Hepatocyte (in vitro differentiated cells): ENCODE data around the gene BABAM1. TPM values are rescaled to one million over a fixed set of nuclear protein-coding genes. Genes with fewer than 3 reads are reported as not detected.
A peak's percentile ranks its signal among the peaks of the same experiment; 100 is the strongest.

ENCODE experiments used
- DNase-seq: peaks from one replicate; pipeline ENCODE4 v3.0.0-alpha.2; 2016; ENCODE audit warnings: low spot score
- H2AFZ ChIP-seq: fragments of 200-600 bp; sonication (generic); 2 replicates; pipeline ENCODE4 v1.6.0; 2016; ENCODE audit warnings: antibody characterized with exemption, mild to moderate bottlenecking
- H3K27ac ChIP-seq: fragments of 200-600 bp; sonication (generic); 2 replicates; pipeline ENCODE4 v1.5.1; 2016; ENCODE audit warnings: mild to moderate bottlenecking
- H3K27me3 ChIP-seq: fragments of 200-600 bp; sonication (generic); 2 replicates; pipeline ENCODE4 v1.6.1; 2016
- H3K36me3 ChIP-seq: fragments of 200-600 bp; sonication (generic); replicated peaks from 2 replicates; pipeline ENCODE4 v1.5.1; 2016; ENCODE audit warnings: low read depth; ENCODE audit not compliant: insufficient read depth
- H3K4me1 ChIP-seq: fragments of 200-600 bp; sonication (generic); 2 replicates; pipeline ENCODE4 v1.5.1; 2016; ENCODE audit warnings: mild to moderate bottlenecking, moderate library complexity; ENCODE audit not compliant: insufficient read depth
- H3K4me2 ChIP-seq: fragments of 200-600 bp; sonication (generic); 2 replicates; pipeline ENCODE4 v1.6.0; 2016
- H3K4me3 ChIP-seq: fragments of 200-600 bp; sonication (generic); 2 replicates; pipeline ENCODE4 v1.5.1; 2016; ENCODE audit warnings: mild to moderate bottlenecking
- H3K79me2 ChIP-seq: fragments of 200-600 bp; sonication (generic); 2 replicates; pipeline ENCODE4 v1.6.0; 2017; ENCODE audit warnings: mild to moderate bottlenecking
- H3K9me2 ChIP-seq: fragments of 200-600 bp; sonication (generic); replicated peaks from 2 replicates; pipeline ENCODE4 v1.6.0; 2017; ENCODE audit warnings: mild to moderate bottlenecking; ENCODE audit not compliant: insufficient read depth
- H3K9me3 ChIP-seq: fragments of 200-600 bp; sonication (generic); 2 replicates; pipeline ENCODE4 v1.5.1; 2016; ENCODE audit warnings: low read depth, mild to moderate bottlenecking
- H4K20me1 ChIP-seq: fragments of 200-600 bp; sonication (generic); 2 replicates; pipeline ENCODE4 v1.6.0; 2016; ENCODE audit warnings: mild to moderate bottlenecking; ENCODE audit not compliant: insufficient read depth, poor library complexity, severe bottlenecking
- CTCF ChIP-seq: fragments of 200-600 bp; sonication (generic); IDR thresholded peaks from 2 replicates; pipeline ENCODE4 v1.5.1; 2016; ENCODE audit warnings: antibody characterized with exemption, mild to moderate bottlenecking; ENCODE audit not compliant: poor library complexity
- EZH2 ChIP-seq: fragments of 200-600 bp; sonication (generic); IDR thresholded peaks from 2 replicates; pipeline ENCODE4 v1.6.1; 2016; ENCODE audit warnings: antibody characterized with exemption, mild to moderate bottlenecking, borderline replicate concordance
- EZH2phosphoT487 ChIP-seq: fragments of 200-600 bp; sonication (generic); IDR thresholded peaks from one replicate; pipeline ENCODE4 v1.6.1; 2018; ENCODE audit warnings: antibody characterized with exemption, mild to moderate bottlenecking, low read depth, moderate library complexity; ENCODE audit not compliant: unreplicated experiment, severe bottlenecking
- WGBS: methylation state at CpG from one replicate; pipeline ENCODE4 v1.1.6; 2016; ENCODE audit warnings: low lambda C conversion rate; ENCODE audit errors: missing lambda C conversion rate; 5-methylcytosine and 5-hydroxymethylcytosine counted together
- polyA plus RNA-seq: library from polyadenylated mRNA; unstranded; fragments of >200 nt; fragmentation: Nextera tagmentation; extraction: Ambion mirVana; gene quantifications from 2 replicates; pipeline ENCODE4 v1.2.1, GENCODE V29; 2016
- total RNA-seq: library from RNA; depleted of rRNA; stranded (reverse); fragments of >200 nt; gene quantifications from 2 replicates; pipeline ENCODE4 v1.2.3, GENCODE V29; 2014

Gene BABAM1
- total and polyA plus RNA-seq, 2 experiments from 2014 or later: 63.8 to 94.1 TPM

- no peak for TF ChIP-seq CTCF
- no peak for TF ChIP-seq EZH2
- TF ChIP-seq EZH2phosphoT487: no peak
- Histone ChIP-seq H4K20me1 (peaks cover 14% of the 10 kb centered on the region), H3K36me3 (no peaks in the 10 kb centered on the region), H3K4me3 (no peak overlapping the region), H3K9me3 (no peaks in the 10 kb centered on the region), H3K4me1 (peaks cover 12% of the 10 kb centered on the region), H3K79me2 (peaks cover 30% of the 10 kb centered on the region), H3K27ac (no peak overlapping the region), H3K9me2 (no peaks in the 10 kb centered on the region), H2AFZ (no peak overlapping the region), H3K4me2 (no peak overlapping the region), H3K27me3 (no peaks in the 10 kb centered on the region)
- 97% methylated on average over 3 of the region's 3 CpGs for WGBS
- DNase-seq: peak; percentile 7
Measured at GRCh38 chr19:17229890-17230289, 37.4 kb upstream of the BABAM1 start.

GRCh38 chr19:17232258-17232657, 35.0 kb upstream of the BABAM1 start:
- H3K4me2 ChIP-seq: no peak overlapping the region
- no peaks in the 10 kb centered on the region for H3K9me3 ChIP-seq
- WGBS: 97% methylated on average over 24 of the region's 25 CpGs
- H3K4me3 ChIP-seq: no peak overlapping the region
- TF ChIP-seq EZH2 (no peak), CTCF (no peak), EZH2phosphoT487 (no peak)
- H3K27ac ChIP-seq: no peak overlapping the region
- no peaks in the 10 kb centered on the region for H3K36me3 ChIP-seq
- H4K20me1 ChIP-seq: peaks cover 27% of the 10 kb centered on the region
- no peak for DNase-seq
- H3K9me2 ChIP-seq: no peaks in the 10 kb centered on the region
- H2AFZ ChIP-seq: no peak overlapping the region
- peaks cover 27% of the 10 kb centered on the region for H3K4me1 ChIP-seq
- H3K79me2 ChIP-seq: peaks cover 37% of the 10 kb centered on the region
- no peaks in the 10 kb centered on the region for H3K27me3 ChIP-seq

GRCh38 chr19:17234911-17235299, 32.3 kb upstream of the BABAM1 start:
- Histone ChIP-seq H3K27ac (peak overlapping the region; percentile 53), H4K20me1 (peaks cover 27% of the 10 kb centered on the region), H3K4me3 (no peak overlapping the region), H3K4me1 (peaks cover 29% of the 10 kb centered on the region), H3K79me2 (peaks cover 61% of the 10 kb centered on the region), H3K9me2 (no peaks in the 10 kb centered on the region), H3K9me3 (no peaks in the 10 kb centered on the region), H2AFZ (no peak overlapping the region), H3K27me3 (no peaks in the 10 kb centered on the region), H3K36me3 (no peaks in the 10 kb centered on the region), H3K4me2 (peak overlapping the region; percentile 89)
- TF ChIP-seq EZH2 (no peak), EZH2phosphoT487 (no peak), CTCF (no peak)
- DNase-seq: no peak
- 54% methylated on average over 11 of the region's 11 CpGs for WGBS

- peak overlapping the region; percentile 53 for H3K27ac ChIP-seq
- H3K9me3 ChIP-seq: no peaks in the 10 kb centered on the region
- H3K9me2 ChIP-seq: no peaks in the 10 kb centered on the region
- H3K4me2 ChIP-seq: peak overlapping the region; percentile 89
- no peak overlapping the region for H2AFZ ChIP-seq
- H3K27me3 ChIP-seq: no peaks in the 10 kb centered on the region
- peaks cover 32% of the 10 kb centered on the region for H3K4me1 ChIP-seq
- H4K20me1 ChIP-seq: peaks cover 27% of the 10 kb centered on the region
- peaks cover 61% of the 10 kb centered on the region for H3K79me2 ChIP-seq
- WGBS: 18% methylated on average over 77 of the region's 80 CpGs
- peak; percentile 44 for TF ChIP-seq CTCF
- no peak for TF ChIP-seq EZH2
- H3K36me3 ChIP-seq: no peaks in the 10 kb centered on the region
- H3K4me3 ChIP-seq: no peak overlapping the region
- DNase-seq: peak; percentile 86
Measured at GRCh38 chr19:17235300-17235970, 31.8 kb upstream of the BABAM1 start.
